Right ventricle myocardium inferior (tissue), 1 donor: ENCODE results near the gene CCDC34. TPM values are rescaled to one million over a fixed set of nuclear protein-coding genes. Genes with fewer than 3 reads are reported as not detected.

ENCODE experiments used
- ATAC-seq: fragments of 200-7000 bp; cut with Tn5 transposase; one replicate; pipeline ENCODE4 v1.9.1; 2020; ENCODE audit warnings: mild to moderate bottlenecking, moderate library complexity
- DNase-seq: peaks from one replicate; pipeline ENCODE4 v3.0.0; 2021; ENCODE audit errors: missing footprints
- intact Hi-C: fragments of 100-400 bp; cut with DNase I; formaldehyde crosslinking; loops from one replicate; pipeline ENCODE4 v1.11.0; 2022
- long read RNA-seq: library from polyadenylated mRNA; unstranded; transcript quantifications from one replicate; pipeline ENCODE4 v2.0.0, GENCODE V29; 2021
- total RNA-seq: library from RNA; stranded (reverse); fragmentation: NEBNext Ultra II Directional; extraction: Animal tissue kit (Norgen Biotek cat#: 25700); gene quantifications from one replicate; pipeline ENCODE4 v1.2.1, GENCODE V29; 2021
- donor health status: DM: no; HTN: yes; CAD: no; lungs with severe emphysema.

Gene CCDC34
- total RNA-seq = 3.8 TPM
- long read RNA-seq, partial matches to known transcripts = 0 of 6 reads
- long read RNA-seq, other reads (novel, unspliced or antisense) = 1 of 6 reads

- ATAC-seq (peak; percentile 98), DNase-seq (peak; percentile 96)
- intact Hi-C loops = loop anchor here (5.0 kb wide), 1 partner anchor 109 kb away; the partner anchor contains the start of gene LGR4
Measured at GRCh38 chr11:27362749-27363575, at the start of gene CCDC34. Gene CCDC34, minus strand, starts transcription at chr11:27363215. Its CDS starts 21 bp downstream, at chr11:27363194.

- ATAC-seq (no peak), DNase-seq (no peak)
- intact Hi-C loops = no loop called here
Measured at GRCh38 chr11:27412192-27412691, 49.2 kb upstream of the CCDC34 start.

DNA sequence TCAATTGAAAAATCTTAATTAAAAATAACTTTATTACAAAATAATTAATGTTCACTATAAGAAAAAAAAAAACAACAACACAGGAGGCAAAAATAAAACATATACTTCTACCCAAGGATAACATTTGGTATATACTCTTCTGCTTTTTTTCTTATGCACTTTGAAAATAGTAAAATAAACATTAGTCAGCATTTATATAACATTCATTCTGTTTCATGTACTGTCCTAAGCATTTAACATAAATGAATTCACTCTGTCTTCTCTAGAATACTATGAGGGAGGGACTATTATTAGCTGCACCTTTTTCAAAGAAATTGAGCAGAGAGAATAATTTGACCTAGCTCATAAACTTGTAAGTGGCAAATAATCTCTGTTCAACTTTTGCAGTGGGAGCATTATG, 48.3 kb upstream of the CCDC34 start:
- intact Hi-C loops = no loop called here
- ATAC-seq = no peak

GRCh38 chr11:27410272-27410671, 47.3 kb upstream of the CCDC34 start:
- DNase-seq = no peak
- intact Hi-C loops = no loop called here
- ATAC-seq = no peak

More for the DNA sequence above, 48.3 kb upstream of the CCDC34 start:
- no peak for DNase-seq

GRCh38 chr11:27409742-27410141, 46.7 kb upstream of the CCDC34 start:
- no peak for DNase-seq
- ATAC-seq = peak; percentile 32
- intact Hi-C loops = no loop called here

GRCh38 chr11:27409049-27409448, 46.0 kb upstream of the CCDC34 start:
- DNase-seq = no peak
- peak; percentile 78 for ATAC-seq
- intact Hi-C loops = no loop called here

DNA sequence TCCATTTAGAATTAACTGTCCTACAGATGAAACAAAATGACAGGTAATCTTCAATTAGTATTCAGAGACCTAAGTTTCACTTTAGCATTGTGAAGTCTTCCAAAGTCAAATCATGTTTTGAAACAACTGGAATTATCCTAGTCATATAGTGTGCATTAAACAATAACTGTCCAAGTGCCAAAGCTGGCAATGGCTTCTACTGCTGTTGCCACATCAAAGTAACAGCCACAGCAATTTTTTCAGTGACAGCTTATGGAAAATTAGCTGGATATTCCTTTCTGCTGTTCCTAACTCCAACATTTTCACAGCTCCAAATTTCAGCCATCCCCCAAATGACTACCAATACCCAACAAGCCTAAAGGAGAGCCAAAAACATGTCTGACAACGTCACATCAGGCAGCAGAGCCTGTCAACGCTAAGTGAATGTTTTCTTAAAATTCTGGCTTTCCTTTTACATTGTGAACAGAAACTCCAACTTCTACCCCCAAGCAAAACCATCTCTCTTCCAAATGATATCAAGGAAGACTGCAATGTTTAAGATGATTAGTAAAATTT, 45.3 kb upstream of the CCDC34 start:
- intact Hi-C loops = no loop called here
- ATAC-seq = no peak
- no peak for DNase-seq

DNA sequence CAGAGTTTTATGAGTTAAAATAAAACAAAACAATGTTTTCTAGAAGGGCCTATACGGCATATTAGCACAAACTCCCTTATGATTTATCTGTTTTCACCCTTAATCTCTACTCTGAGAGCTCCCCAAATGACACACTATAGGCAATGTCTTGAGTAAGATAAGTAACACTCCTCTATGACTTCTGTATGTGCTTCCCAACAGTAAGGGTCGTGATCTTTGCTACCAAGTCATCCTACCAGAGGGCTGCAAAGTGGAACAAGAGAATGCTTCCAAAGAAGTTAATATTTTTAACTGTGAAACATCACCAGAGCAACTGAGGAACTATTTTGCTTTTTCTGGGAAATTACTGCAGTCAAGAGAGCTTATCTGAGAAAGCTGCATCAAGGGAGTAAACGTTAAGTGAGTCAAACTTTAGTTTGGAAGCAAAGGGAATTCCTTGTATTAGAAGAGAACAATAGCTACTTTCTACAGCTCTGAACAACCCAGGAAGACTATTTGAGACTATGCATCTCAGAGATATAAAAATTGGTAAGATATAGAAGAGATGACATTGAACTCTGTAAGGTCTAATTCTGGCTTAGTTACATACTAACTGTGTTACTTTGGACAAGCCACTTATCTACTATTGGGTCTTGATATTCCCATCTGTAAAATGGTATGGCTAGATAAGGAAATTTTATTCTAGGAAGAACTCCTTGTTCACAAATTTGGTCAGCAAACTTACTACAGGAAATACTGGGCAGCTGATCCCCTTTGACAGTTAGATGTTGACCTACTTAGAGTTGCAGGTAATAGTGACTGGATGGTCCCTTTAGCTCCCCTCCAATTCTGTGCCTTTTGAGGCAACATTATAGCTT, 43.7 kb upstream of the CCDC34 start:
- ATAC-seq (peak; percentile 62), DNase-seq (no peak)
- intact Hi-C loops = no loop called here

GRCh38 chr11:27405134-27405533, 42.1 kb upstream of the CCDC34 start:
- intact Hi-C loops = no loop called here
- ATAC-seq = peak; percentile 38
- DNase-seq = no peak

DNA sequence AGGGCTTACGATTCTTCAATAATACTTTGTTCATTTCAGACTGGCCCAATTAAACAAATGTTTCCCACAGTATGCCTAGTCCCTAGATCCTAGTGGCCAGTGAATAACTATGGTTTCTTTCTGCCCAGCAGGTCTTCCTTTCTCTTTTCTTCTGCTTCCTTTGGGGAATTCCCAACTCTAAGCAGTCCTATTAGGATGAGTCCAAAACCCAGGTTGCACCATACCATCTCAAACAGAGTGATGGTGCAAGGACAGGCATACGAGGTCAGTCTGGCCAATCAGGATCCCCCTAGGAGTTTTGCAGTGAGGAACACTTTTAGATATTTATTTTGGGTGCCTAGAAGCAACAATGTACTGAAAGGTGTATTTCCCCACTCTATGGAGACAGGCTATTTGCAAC, 41.4 kb upstream of the CCDC34 start:
- intact Hi-C loops = no loop called here
- ATAC-seq = no peak
- DNase-seq = no peak

- DNase-seq (no peak), ATAC-seq (no peak)
- intact Hi-C loops = no loop called here
Measured at GRCh38 chr11:27403195-27403594, 40.2 kb upstream of the CCDC34 start.

- ATAC-seq = no peak
- intact Hi-C loops = no loop called here
Measured at GRCh38 chr11:27402450-27402849, 39.4 kb upstream of the CCDC34 start.

DNA sequence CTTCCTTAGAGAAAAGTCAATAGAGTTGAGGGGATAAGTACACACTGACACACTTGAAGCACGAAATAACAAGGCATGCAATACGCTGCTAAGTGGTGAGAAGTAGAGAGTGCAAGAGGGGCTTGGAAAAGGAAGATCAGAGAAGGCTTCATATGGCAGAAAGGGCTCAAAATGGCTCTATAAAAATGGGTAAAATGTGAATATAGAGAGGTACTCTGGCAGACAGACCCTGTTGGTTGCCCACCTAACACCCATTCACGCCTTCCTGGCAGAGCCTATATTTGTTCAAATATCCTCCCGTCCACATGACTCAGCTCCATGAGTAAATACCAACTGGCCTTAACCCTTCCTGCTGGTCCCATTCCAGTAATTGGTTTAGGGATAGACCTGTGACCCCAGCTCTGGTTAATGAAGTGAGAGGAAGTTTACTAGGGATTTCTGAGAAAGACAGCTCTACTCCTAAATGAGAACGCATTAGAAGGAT, 38.9 kb upstream of the CCDC34 start:
- DNase-seq = no peak
- intact Hi-C loops = no loop called here
- no peak for ATAC-seq

More at GRCh38 chr11:27402450-27402849, 39.4 kb upstream of the CCDC34 start:
- no peak for DNase-seq

DNA sequence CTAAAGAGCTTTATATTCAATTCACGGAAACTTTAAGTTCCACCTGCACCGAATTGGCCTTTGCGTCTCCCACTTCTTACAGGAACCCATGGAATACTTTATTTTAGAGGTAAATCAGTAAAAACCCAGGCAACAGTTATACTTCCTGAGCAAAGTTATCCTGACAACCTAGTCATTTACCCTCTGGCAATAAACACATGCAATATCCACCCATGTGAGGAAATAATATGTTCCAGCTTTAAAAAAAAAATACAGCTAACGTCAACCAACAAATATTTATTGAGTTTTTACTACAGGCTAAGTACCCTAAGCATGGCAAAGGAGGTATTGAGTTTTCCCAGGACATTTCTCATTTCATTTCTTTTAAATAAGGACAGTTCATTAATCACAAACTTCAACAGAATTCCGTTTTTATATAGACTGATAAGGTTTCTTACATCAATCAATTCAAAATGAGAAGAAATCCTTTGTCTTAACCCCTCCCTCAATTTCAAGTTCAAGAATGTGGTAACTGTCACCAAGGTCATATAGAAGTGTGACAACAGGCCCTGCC, 38.3 kb upstream of the CCDC34 start:
- ATAC-seq = no peak
- DNase-seq = no peak
- intact Hi-C loops = no loop called here

DNA sequence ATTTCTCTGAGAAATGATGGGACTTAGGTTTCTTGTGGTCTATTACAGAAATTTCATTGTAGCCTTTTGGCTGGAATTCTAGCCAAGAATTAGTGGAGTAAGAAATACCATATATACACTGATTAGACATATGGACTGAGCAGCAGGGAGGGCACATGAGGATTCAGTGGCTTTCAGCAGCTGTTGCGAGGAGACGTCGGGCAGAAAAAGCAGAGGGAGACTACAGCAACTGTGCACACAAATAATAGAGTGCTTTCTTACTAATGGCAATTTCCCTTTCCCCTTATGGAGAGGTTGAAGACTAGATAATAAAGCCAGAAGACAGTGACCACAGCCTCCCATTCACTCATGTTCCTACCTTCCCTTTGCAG, 35.4 kb upstream of the CCDC34 start:
- DNase-seq (no peak), ATAC-seq (no peak)
- intact Hi-C loops = no loop called here

DNA sequence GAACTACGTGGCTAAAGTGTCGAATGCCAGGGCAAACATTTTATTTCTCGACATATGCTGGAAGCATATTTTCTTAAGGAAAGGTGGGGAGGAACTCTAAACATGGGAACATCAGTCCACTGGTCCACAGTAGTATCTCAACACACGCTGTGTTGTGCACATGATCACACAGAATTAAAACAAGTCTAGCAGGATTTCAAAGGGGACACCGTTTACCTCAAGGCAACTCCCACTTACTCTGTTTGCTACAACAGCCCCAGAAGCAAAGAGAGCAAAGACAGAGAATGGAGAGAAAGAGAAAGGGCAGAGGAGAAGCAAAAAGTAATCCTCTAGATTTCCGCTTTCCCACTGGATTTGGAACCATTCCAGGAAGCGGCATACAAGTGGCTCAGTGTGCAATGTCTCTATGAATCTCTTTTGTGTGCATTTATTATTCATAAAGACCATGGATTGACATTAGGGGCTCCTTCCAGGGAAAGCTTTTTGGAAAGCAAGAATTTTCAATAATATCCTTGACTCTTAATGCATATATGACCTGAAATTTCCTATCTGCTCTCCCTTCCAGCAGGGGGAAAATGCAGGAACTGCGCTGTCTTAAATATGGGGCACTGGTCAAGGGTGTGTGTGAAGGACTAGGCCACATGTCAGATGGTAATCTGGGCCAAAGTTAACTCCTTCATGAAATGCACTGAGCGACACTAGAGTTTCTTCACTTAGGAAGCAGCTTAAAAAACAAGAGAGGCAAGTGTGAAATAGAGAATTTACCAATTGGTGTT, 34.8 kb upstream of the CCDC34 start:
- DNase-seq (no peak), ATAC-seq (no peak)
- intact Hi-C loops = no loop called here

GRCh38 chr11:27396259-27396839, 33.3 kb upstream of the CCDC34 start:
- no peak for DNase-seq
- ATAC-seq = no peak
- intact Hi-C loops = no loop called here
